PC-3 (cell line): Measurements from ENCODE around the gene IQCB1.

ENCODE experiments used
- EZH2phosphoT487 ChIP-seq: fragments of 300-600 bp; sonication (generic); IDR thresholded peaks from 2 replicates; pipeline ENCODE4 v1.6.1; 2018; ENCODE audit warnings: mild to moderate bottlenecking, antibody characterized with exemption, low read length, borderline replicate concordance
- TF ChIP-seq, protein P1 (sequence below): fragments of 300-600 bp; sonication (generic); conservative IDR thresholded peaks from 2 replicates; pipeline ENCODE4 v1.5.1; 2017; ENCODE audit warnings: antibody characterized with exemption, low read depth, mild to moderate bottlenecking, low read length

DNA sequence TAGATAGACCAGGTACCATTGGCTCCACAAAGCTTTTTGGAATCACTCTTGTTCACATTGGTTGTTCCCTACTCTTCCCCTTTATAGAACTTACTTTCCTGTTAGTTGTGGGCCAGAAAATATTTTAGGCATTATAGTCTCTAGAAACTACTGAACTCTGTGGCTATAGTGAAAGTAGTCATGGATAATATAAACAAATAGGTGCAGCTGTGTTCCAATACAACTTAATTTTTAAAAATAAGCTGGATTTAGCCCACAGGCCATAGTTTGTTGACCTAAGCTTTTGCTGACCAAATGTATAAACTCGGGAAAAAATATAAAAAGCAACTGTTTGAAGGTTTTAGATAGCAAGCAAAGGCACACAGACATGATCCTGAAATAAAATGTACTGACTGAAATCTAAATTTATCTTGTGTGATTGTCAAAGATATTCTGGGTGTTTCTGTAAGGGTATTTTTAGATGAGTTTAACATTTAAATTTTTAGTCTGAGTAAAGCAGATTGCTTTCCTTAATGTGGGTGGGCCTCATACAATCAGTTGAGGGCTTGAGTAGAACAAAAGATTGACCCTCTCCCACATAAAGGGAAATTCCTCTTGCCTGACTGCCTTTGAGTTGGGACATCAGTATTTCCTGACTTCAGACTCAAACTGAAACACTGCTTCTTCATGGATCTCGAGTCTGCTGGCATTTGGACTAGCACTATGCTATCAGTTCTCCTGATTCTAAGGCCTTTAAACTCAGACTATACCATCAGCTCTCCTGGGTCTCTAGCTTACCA lies 13.2 kb downstream of the IQCB1 start:
- TF ChIP-seq, protein P1, sequence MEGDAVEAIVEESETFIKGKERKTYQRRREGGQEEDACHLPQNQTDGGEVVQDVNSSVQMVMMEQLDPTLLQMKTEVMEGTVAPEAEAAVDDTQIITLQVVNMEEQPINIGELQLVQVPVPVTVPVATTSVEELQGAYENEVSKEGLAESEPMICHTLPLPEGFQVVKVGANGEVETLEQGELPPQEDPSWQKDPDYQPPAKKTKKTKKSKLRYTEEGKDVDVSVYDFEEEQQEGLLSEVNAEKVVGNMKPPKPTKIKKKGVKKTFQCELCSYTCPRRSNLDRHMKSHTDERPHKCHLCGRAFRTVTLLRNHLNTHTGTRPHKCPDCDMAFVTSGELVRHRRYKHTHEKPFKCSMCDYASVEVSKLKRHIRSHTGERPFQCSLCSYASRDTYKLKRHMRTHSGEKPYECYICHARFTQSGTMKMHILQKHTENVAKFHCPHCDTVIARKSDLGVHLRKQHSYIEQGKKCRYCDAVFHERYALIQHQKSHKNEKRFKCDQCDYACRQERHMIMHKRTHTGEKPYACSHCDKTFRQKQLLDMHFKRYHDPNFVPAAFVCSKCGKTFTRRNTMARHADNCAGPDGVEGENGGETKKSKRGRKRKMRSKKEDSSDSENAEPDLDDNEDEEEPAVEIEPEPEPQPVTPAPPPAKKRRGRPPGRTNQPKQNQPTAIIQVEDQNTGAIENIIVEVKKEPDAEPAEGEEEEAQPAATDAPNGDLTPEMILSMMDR: no peak
- TF ChIP-seq EZH2phosphoT487: no peak
